ENCODE results near the gene SLC22A2. TPM values are rescaled to one million over a fixed set of nuclear protein-coding genes. Genes with fewer than 3 reads are reported as not detected.

SLC22A2 gene
- polyA plus RNA-seq, 1 donor (not counting 4 experiments of a cell fraction or from before 2014, with no cell fraction given), result not detected

DNA sequence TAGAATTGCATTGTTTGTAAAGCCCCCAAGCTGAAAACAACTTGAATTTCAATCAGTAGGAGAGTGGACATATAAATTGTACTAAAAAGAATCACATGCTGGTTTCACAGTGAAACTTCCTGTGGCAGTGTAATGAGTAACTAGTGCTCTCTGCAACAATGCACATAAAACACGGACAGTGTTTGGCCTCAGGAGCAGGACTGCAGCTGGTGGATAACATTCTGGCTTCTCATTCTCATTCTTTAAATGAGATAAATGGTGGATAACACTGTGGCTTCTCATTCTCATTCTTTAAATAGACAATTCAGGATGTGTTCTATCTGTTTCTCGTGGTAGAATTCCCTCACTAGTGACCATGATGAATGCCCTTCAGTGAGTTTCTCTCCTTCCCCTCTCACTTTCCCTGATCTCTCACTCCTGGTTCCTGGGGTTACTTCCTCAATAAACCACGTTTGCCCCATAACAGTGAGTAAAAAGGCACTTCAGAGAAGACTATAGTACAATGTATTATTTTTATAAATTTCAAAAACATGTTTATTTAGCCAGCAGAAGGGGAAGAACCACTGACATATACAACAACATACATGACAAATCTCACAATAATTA, 59.9 kb downstream of the SLC22A2 start:
- no peaks in the 10 kb centered on the region for H3K4me1 ChIP-seq (ENCODE audit: control insufficient read depth, extremely low read depth, insufficient read depth, low read length)
- no peak overlapping the region for H2AFZ ChIP-seq (ENCODE audit: control insufficient read depth, low read length)
- TF ChIP-seq, protein P1, sequence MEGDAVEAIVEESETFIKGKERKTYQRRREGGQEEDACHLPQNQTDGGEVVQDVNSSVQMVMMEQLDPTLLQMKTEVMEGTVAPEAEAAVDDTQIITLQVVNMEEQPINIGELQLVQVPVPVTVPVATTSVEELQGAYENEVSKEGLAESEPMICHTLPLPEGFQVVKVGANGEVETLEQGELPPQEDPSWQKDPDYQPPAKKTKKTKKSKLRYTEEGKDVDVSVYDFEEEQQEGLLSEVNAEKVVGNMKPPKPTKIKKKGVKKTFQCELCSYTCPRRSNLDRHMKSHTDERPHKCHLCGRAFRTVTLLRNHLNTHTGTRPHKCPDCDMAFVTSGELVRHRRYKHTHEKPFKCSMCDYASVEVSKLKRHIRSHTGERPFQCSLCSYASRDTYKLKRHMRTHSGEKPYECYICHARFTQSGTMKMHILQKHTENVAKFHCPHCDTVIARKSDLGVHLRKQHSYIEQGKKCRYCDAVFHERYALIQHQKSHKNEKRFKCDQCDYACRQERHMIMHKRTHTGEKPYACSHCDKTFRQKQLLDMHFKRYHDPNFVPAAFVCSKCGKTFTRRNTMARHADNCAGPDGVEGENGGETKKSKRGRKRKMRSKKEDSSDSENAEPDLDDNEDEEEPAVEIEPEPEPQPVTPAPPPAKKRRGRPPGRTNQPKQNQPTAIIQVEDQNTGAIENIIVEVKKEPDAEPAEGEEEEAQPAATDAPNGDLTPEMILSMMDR (optimal IDR thresholded peaks at IDR 0.05 in 1 of 3, IDR thresholded peaks at IDR 0.05 in 1 of 3, conservative IDR thresholded peaks at IDR 0.05 in 1 of 3; ENCODE audit: extremely low read depth in 1 of 3, insufficient read depth in 2 of 3, low read length in 3 of 3), result no peak
- no peak for TF ChIP-seq EZH2 (IDR thresholded peaks at IDR 0.05; ENCODE audit: low read length)
- H3K9me1 ChIP-seq (ENCODE audit: control insufficient read depth, extremely low read depth, insufficient read depth, low read length), result no peaks in the 10 kb centered on the region
- H4K20me1 ChIP-seq (ENCODE audit: control insufficient read depth, extremely low read depth, insufficient read depth, low read length), result no peaks in the 10 kb centered on the region
- no peak overlapping the region for H3K9ac ChIP-seq (ENCODE audit: control insufficient read depth, extremely low read depth, insufficient read depth, low read length)
- FAIRE-seq, result no peak
- dilution Hi-C loops (cut with MboI; ENCODE audit: extremely low pct_ligation_motif_present, low sequenced_read_pairs), result no loop called here
- no peak for DNase-seq (ENCODE audit: low read depth, low spot score)
- no peaks in the 10 kb centered on the region for H3K36me3 ChIP-seq (ENCODE audit: control insufficient read depth in 2 of 2, extremely low read depth in 1 of 2, insufficient read depth in 2 of 2, low read length in 2 of 2)
- no peak overlapping the region for H3K4me3 ChIP-seq (ENCODE audit: control insufficient read depth in 2 of 3, extremely low read depth in 1 of 3, insufficient read depth in 2 of 3, low read depth in 1 of 3, low read length in 3 of 3)
- H3K27me3 ChIP-seq (ENCODE audit: control insufficient read depth, extremely low read depth, insufficient read depth, low read length), result no peaks in the 10 kb centered on the region
- no peak overlapping the region for H3K27ac ChIP-seq (ENCODE audit: control insufficient read depth, insufficient read depth, low read length)
- H3K4me2 ChIP-seq (ENCODE audit: control insufficient read depth, extremely low read depth, insufficient read depth, low read depth, low read length), result no peak overlapping the region
- no peaks in the 10 kb centered on the region for H3K9me3 ChIP-seq (ENCODE audit: control insufficient read depth, low read depth, low read length)
- H3K79me2 ChIP-seq (ENCODE audit: control insufficient read depth, insufficient read depth, low read length), result no peaks in the 10 kb centered on the region

DNA sequence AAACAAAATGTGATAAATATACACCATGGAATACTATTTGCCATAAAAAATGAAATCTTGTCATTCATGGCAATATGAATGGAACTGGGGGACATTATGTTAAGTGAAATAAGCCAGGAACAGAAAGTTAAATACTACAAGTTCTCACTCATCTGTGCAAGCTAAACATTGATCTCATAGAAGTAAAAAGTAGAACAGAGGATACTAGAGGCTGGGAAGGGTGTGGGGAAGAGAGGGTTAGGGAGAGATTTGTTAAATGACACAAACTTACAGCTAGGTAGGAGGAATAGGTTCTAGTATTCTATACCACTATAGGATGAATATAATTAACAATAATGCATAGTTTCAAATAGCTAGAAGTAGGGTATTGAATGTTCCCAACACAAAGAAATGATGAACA, 61.0 kb downstream of the SLC22A2 start:
- Histone ChIP-seq H3K9me1 (ENCODE audit: control insufficient read depth, extremely low read depth, insufficient read depth, low read length) (no peaks in the 10 kb centered on the region), H3K79me2 (ENCODE audit: control insufficient read depth, insufficient read depth, low read length) (no peaks in the 10 kb centered on the region), H3K4me1 (ENCODE audit: control insufficient read depth, extremely low read depth, insufficient read depth, low read length) (no peaks in the 10 kb centered on the region), H3K9ac (ENCODE audit: control insufficient read depth, extremely low read depth, insufficient read depth, low read length) (no peak overlapping the region), H3K36me3 (ENCODE audit: control insufficient read depth in 2 of 2, extremely low read depth in 1 of 2, insufficient read depth in 2 of 2, low read length in 2 of 2) (no peaks in the 10 kb centered on the region), H2AFZ (ENCODE audit: control insufficient read depth, low read length) (no peak overlapping the region), H4K20me1 (ENCODE audit: control insufficient read depth, extremely low read depth, insufficient read depth, low read length) (no peaks in the 10 kb centered on the region), H3K4me2 (ENCODE audit: control insufficient read depth, extremely low read depth, insufficient read depth, low read depth, low read length) (no peak overlapping the region), H3K9me3 (ENCODE audit: control insufficient read depth, low read depth, low read length) (no peaks in the 10 kb centered on the region), H3K4me3 (ENCODE audit: control insufficient read depth in 2 of 3, extremely low read depth in 1 of 3, insufficient read depth in 2 of 3, low read depth in 1 of 3, low read length in 3 of 3) (no peak overlapping the region), H3K27me3 (ENCODE audit: control insufficient read depth, extremely low read depth, insufficient read depth, low read length) (no peaks in the 10 kb centered on the region), H3K27ac (ENCODE audit: control insufficient read depth, insufficient read depth, low read length) (no peak overlapping the region)
- dilution Hi-C loops (cut with MboI; ENCODE audit: extremely low pct_ligation_motif_present, low sequenced_read_pairs), result no loop called here
- FAIRE-seq (no peak), DNase-seq (ENCODE audit: low read depth, low spot score) (no peak)
- TF ChIP-seq, protein P1 (optimal IDR thresholded peaks at IDR 0.05 in 1 of 3, IDR thresholded peaks at IDR 0.05 in 1 of 3, conservative IDR thresholded peaks at IDR 0.05 in 1 of 3; ENCODE audit: extremely low read depth in 1 of 3, insufficient read depth in 2 of 3, low read length in 3 of 3), result no peak
- TF ChIP-seq EZH2 (IDR thresholded peaks at IDR 0.05; ENCODE audit: low read length), result no peak

Measured in keratinocyte (primary cell).